ENCODE results near the gene LPCAT3. TPM values are rescaled to one million over a fixed set of nuclear protein-coding genes. Genes with fewer than 3 reads are reported as not detected.
"Not testable (repeated sequence)": the region's sequence is repeated elsewhere in the genome, so short reads cannot be mapped to it uniquely, and the experiment has no call there.

LPCAT3 gene
- total and polyA plus RNA-seq, 2 of the 13 experiments (the other 11 are each of a cell fraction or from before 2014, with no cell fraction given) = 44.5 to 64.3 TPM

GRCh38 chr12:7013101-7013500 lies 5.2 kb downstream of the LPCAT3 start (continued):
- no peak for TF ChIP-seq ZNF460 (CRISPR knock-in tag; IDR thresholded peaks at IDR 0.05; ENCODE audit: borderline replicate concordance)
- TF ChIP-seq PHF21A (CRISPR knock-in tag; IDR thresholded peaks at IDR 0.05) = no peak

- no TSS peak for BruUV-seq (replicated peaks)
- H3K27me3 ChIP-seq (ENCODE audit: control insufficient read depth in 1 of 2, insufficient read depth in 2 of 2, low read length in 2 of 2) = no peaks in the 10 kb centered on the region
- ATAC-seq = no peak
- peaks cover 29% of the 10 kb centered on the region for H3K4me1 ChIP-seq (ENCODE audit: insufficient read depth, low read length)
- no peak overlapping the region for H3K4me3 ChIP-seq (replicated peaks in 1 of 3; ENCODE audit: insufficient read depth in 1 of 3, low read depth in 2 of 3, low read length in 3 of 3)
- ChIA-PET CTCF (ENCODE audit: low intra/inter-chr PET ratio, low total read pairs) (no interaction called here), POLR2A (no interaction called here)
- no peaks in the 10 kb centered on the region; the same call in 1 of the 2 replicates for H4K20me1 ChIP-seq (ENCODE audit: insufficient read depth, low read length)
- in situ Hi-C loops (cut with HindIII; ENCODE audit: extremely low pct_ligation_motif_present, low pct_unique_long_range_greater_than_20kb) = no loop called here
- H2AFZ ChIP-seq (ENCODE audit: low read length) = no peak overlapping the region
- no peaks in the 10 kb centered on the region for H3K9me3 ChIP-seq (ENCODE audit: low read length)
- peaks cover 29% of the 10 kb centered on the region for H3K79me2 ChIP-seq (ENCODE audit: insufficient read depth, low read length)
- no peak for FAIRE-seq
- H3K9ac ChIP-seq (ENCODE audit: insufficient read depth, low read depth, low read length) = no peak overlapping the region
- TF ChIP-seq, protein P1, sequence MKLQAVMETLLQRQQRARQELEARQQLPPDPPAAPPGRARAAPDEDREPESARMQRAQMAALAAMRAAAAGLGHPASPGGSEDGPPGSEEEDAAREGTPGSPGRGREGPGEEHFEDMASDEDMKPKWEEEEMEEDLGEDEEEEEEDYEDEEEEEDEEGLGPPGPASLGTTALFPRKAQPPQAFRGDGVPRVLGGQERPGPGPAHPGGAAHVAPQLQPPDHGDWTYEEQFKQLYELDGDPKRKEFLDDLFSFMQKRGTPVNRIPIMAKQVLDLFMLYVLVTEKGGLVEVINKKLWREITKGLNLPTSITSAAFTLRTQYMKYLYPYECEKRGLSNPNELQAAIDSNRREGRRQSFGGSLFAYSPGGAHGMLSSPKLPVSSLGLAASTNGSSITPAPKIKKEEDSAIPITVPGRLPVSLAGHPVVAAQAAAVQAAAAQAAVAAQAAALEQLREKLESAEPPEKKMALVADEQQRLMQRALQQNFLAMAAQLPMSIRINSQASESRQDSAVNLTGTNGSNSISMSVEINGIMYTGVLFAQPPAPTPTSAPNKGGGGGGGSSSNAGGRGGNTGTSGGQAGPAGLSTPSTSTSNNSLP (IDR thresholded peaks at IDR 0.05; ENCODE audit: low read depth, low read length) = no peak
- H3K4me2 ChIP-seq (ENCODE audit: low read depth, low read length) = no peak overlapping the region
- peaks cover 2 to 9% of the 10 kb centered on the region in 2 experiments; a peak in 4 of 5 replicates for H3K36me3 ChIP-seq (replicated peaks in 1 of 2; ENCODE audit: control insufficient read depth in 1 of 2, insufficient read depth in 2 of 2, low read length in 2 of 2)
- no peak overlapping the region for H3K27ac ChIP-seq (ENCODE audit: extremely low read length, insufficient read depth, low read length)
- intact Hi-C loops (cut with micrococcal nuclease; ENCODE audit: unreplicated experiment) = no loop called here
- 91% methylated on average over 4 of the region's 4 CpGs for WGBS (ENCODE audit: low lambda C conversion rate)
- DNase-seq (ENCODE audit: low spot score) = no peak
Measured at GRCh38 chr12:7012024-7012607, 6.2 kb downstream of the LPCAT3 start.

GRCh38 chr12:7011398-7011797 lies 6.9 kb downstream of the LPCAT3 start:
- H3K27me3 ChIP-seq (ENCODE audit: control insufficient read depth in 1 of 2, insufficient read depth in 2 of 2, low read length in 2 of 2); POLR2A ChIA-PET; intact Hi-C loops (cut with micrococcal nuclease; ENCODE audit: unreplicated experiment); H3K27ac ChIP-seq (ENCODE audit: extremely low read length, insufficient read depth, low read length); CTCF ChIA-PET (ENCODE audit: low intra/inter-chr PET ratio, low total read pairs); H2AFZ ChIP-seq (ENCODE audit: low read length); H3K9ac ChIP-seq (ENCODE audit: insufficient read depth, low read depth, low read length); DNase-seq (ENCODE audit: low spot score); H3K4me2 ChIP-seq (ENCODE audit: low read depth, low read length); in situ Hi-C loops (cut with HindIII; ENCODE audit: extremely low pct_ligation_motif_present, low pct_unique_long_range_greater_than_20kb); BruUV-seq (replicated peaks); H3K9me3 ChIP-seq (ENCODE audit: low read length); H3K36me3 ChIP-seq (replicated peaks in 1 of 2; ENCODE audit: control insufficient read depth in 1 of 2, insufficient read depth in 2 of 2, low read length in 2 of 2); H3K4me3 ChIP-seq (replicated peaks in 1 of 3; ENCODE audit: insufficient read depth in 1 of 3, low read depth in 2 of 3, low read length in 3 of 3); FAIRE-seq; H4K20me1 ChIP-seq (ENCODE audit: insufficient read depth, low read length); ATAC-seq: not testable (repeated sequence)
- Histone ChIP-seq H3K79me2 (ENCODE audit: insufficient read depth, low read length) (peaks cover 22% of the 10 kb centered on the region), H3K4me1 (ENCODE audit: insufficient read depth, low read length) (peaks cover 21% of the 10 kb centered on the region)
- 88% methylated on average over 4 of the region's 4 CpGs for WGBS (ENCODE audit: low lambda C conversion rate)

Measured in HepG2 (cell line).